ENCODE results near the gene NUFIP1. TPM values are rescaled to one million over a fixed set of nuclear protein-coding genes. Genes with fewer than 3 reads are reported as not detected.
"Not testable (repeated sequence)": the region's sequence is repeated elsewhere in the genome, so short reads cannot be mapped to it uniquely, and the experiment has no call there.

The NUFIP1 gene
- total and polyA plus RNA-seq, 2 of the 8 experiments (the other 6 are each of a cell fraction or from before 2014, with no cell fraction given) = 4.6 to 16.6 TPM

- TF ChIP-seq, protein P1, sequence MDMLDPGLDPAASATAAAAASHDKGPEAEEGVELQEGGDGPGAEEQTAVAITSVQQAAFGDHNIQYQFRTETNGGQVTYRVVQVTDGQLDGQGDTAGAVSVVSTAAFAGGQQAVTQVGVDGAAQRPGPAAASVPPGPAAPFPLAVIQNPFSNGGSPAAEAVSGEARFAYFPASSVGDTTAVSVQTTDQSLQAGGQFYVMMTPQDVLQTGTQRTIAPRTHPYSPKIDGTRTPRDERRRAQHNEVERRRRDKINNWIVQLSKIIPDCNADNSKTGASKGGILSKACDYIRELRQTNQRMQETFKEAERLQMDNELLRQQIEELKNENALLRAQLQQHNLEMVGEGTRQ (IDR thresholded peaks at IDR 0.05; ENCODE audit: low read length) = no peak
- TF ChIP-seq TBP (IDR thresholded peaks at IDR 0.05; ENCODE audit: low read depth, low read length) (no peak), SAP30 (IDR thresholded peaks at IDR 0.05; ENCODE audit: insufficient read depth, insufficient replicate concordance, low read length) (no peak), ATF3 (IDR thresholded peaks at IDR 0.05; ENCODE audit: insufficient read depth, low read depth, low read length) (no peak), SRF (IDR thresholded peaks at IDR 0.05; ENCODE audit: low read depth, low read length) (no peak)
Observed at GRCh38 chr13:44951184-44951583, 38.1 kb downstream of the NUFIP1 start (continued).

GRCh38 chr13:44943411-44943810, 45.9 kb downstream of the NUFIP1 start:
- H3K14ac ChIP-seq (ENCODE audit: insufficient read length); H3K23ac ChIP-seq (ENCODE audit: insufficient read length); H3K27ac ChIP-seq (ENCODE audit: low read depth, low read length); DNase-seq (ENCODE audit: low read depth in 1 of 2, low spot score in 2 of 2); H3K79me1 ChIP-seq (ENCODE audit: low read depth, low read length); H2BK15ac ChIP-seq (ENCODE audit: low read length); H2BK20ac ChIP-seq (ENCODE audit: low read length); H4K5ac ChIP-seq (ENCODE audit: insufficient read length, low read depth, low read length); H4K20me1 ChIP-seq (replicated peaks in 1 of 2; ENCODE audit: control insufficient read depth in 1 of 2, insufficient read depth in 2 of 2, low read length in 2 of 2); H3K4ac ChIP-seq (replicated peaks; ENCODE audit: insufficient read length, low read depth, low read length); H2AK5ac ChIP-seq (ENCODE audit: low read depth, low read length); H3K23me2 ChIP-seq (ENCODE audit: low read depth, low read length); H4K8ac ChIP-seq (ENCODE audit: extremely low read depth, insufficient read depth, low read length); H2AFZ ChIP-seq (ENCODE audit: low read length); FAIRE-seq; H3K4me3 ChIP-seq (ENCODE audit: extremely low read depth in 1 of 4, insufficient read depth in 2 of 4, low read depth in 3 of 4, low read length in 4 of 4); H3K79me2 ChIP-seq (ENCODE audit: control insufficient read depth in 1 of 2, insufficient read depth in 2 of 2, low read length in 2 of 2); H2BK5ac ChIP-seq (ENCODE audit: low read depth, low read length); H3K4me1 ChIP-seq (replicated peaks in 1 of 4; ENCODE audit: control insufficient read depth in 3 of 4, insufficient read depth in 4 of 4, low read length in 3 of 4); H3K56ac ChIP-seq (replicated peaks; ENCODE audit: insufficient read length, low read depth, low read length); H3K9ac ChIP-seq (replicated peaks in 1 of 4; ENCODE audit: extremely low read depth in 1 of 4, low read depth in 3 of 4, low read length in 3 of 4); H3K9me3 ChIP-seq (ENCODE audit: insufficient read depth in 2 of 2, low read depth in 1 of 2, low read length in 1 of 2); H3K4me2 ChIP-seq (ENCODE audit: insufficient read depth in 1 of 2, low read depth in 2 of 2, low read length in 2 of 2); H2BK12ac ChIP-seq (ENCODE audit: low read depth, low read length); H4K91ac ChIP-seq (replicated peaks; ENCODE audit: insufficient read length, low read length); H3K27me3 ChIP-seq (replicated peaks in 1 of 4; ENCODE audit: control insufficient read depth in 3 of 4, extremely low read depth in 1 of 4, insufficient read depth in 3 of 4, low read length in 3 of 4); H2BK120ac ChIP-seq (replicated peaks; ENCODE audit: low read depth, low read length); H3K18ac ChIP-seq (ENCODE audit: extremely low read depth, low read length): not testable (repeated sequence)
- H3K36me3 ChIP-seq (ENCODE audit: control insufficient read depth in 2 of 4, insufficient read depth in 4 of 4, low read length in 3 of 4) = peaks cover 0 to 13% (median 3%) of the 10 kb centered on the region in 4 experiments; a peak in 2 of 8 replicates
- POLR2A ChIA-PET (ENCODE audit: partially characterized antibody) = interaction anchor here (0.6 kb wide), 2 partner anchors 13 to 89 kb away, joined by 3 read pairs; no protein-coding TSS in a partner anchor
- WGBS, 2 experiments (ENCODE audit: extremely low coverage in 1 of 2, insufficient coverage in 1 of 2, insufficient read length in 1 of 2, insufficient replicate concordance in 2 of 2, low coverage in 1 of 2, low lambda C conversion rate in 2 of 2, missing lambda C conversion rate in 1 of 2) = 93% methylated on average over 4 of the region's 4 CpGs; no CpG with 5 or more reads in 1 of the 2 experiments
- CTCF ChIA-PET (ENCODE audit: partially characterized antibody) = interaction anchor here (0.7 to 1.3 kb wide), 4 partner anchors 13 to 224 kb away, joined by 3 read pairs; no protein-coding TSS in a partner anchor
